ENCODE results near the gene NR1D2.
A peak's percentile ranks its signal among the peaks of the same experiment; 100 is the strongest.

Gene NR1D2

DNA sequence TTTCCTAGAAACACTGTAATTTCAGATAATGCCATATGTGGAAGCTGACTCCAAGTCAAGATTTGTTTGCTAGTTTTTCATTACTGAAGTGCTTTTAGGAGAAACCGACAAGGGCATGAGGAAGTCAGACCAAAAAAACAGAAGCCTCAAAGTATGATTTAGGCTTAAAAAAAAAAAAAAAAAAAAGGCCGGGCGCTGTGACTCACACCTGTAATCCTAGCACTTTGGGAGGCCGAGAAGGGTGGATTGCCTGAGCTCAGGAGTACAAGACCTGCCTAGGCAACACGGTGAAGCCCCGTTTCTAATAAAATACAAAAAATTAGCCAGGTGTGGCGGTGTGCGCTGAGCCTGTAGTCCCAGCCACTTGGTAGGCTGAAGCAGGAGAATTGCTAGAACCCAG, 16.6 kb upstream of the NR1D2 start:
- no peak for DNase-seq (ENCODE audit: low spot score)

GRCh38 chr3:23931597-23931996, 13.5 kb upstream of the NR1D2 start:
- FAIRE-seq, result no peak
- no peak for DNase-seq (ENCODE audit: low spot score)

More for the DNA sequence above, 16.6 kb upstream of the NR1D2 start:
- FAIRE-seq, result no peak

DNA sequence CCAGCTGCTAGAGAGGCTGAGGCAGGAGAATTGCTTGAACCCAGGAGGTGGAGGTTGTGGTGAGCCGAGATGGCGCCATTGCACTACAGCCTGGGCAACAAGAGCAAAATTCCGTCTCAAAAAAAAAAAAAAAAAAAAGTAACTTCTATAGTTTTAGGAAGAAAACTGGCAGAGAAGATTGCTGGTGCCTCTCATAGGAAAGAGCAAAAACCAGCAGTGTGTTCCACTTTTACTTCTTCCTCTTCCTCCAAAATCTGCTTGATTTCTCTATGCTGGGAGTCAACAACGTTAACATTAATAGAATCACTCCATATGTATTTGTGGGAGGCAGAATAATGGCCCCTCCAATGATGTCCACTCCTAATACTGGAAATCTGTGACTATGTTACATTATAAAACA, 12.5 kb upstream of the NR1D2 start:
- DNase-seq (ENCODE audit: low spot score), result no peak
- no peak for FAIRE-seq

- FAIRE-seq (no peak), DNase-seq (ENCODE audit: low spot score) (no peak)
These were observed 10.8 kb upstream of the NR1D2 start for GRCh38 chr3:23934253-23934652.

GRCh38 chr3:23937296-23937695, 7.8 kb upstream of the NR1D2 start:
- no peak for FAIRE-seq

DNA sequence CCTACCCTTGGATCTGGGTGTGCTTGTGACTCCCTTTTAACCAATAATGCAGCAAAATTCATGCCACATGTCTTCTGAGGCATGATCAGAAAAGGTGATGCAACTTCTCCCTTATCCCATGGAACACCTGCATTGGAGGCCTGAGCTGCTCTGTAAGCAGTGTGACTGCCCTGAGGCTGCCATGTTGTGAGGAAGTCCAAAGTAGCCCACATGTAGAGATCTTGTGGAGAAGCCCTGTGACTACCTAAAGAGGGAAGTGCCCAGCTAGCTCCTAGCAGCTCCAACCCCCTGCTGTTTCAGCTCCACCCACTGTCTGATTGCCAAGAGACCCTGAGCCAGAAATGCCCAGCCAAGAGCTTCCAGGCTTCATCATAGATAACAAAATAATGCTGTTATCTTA, 6.4 kb upstream of the NR1D2 start:
- DNase-seq (ENCODE audit: low spot score), result no peak
- no peak for FAIRE-seq

More at GRCh38 chr3:23937296-23937695, 7.8 kb upstream of the NR1D2 start:
- no peak for DNase-seq (ENCODE audit: low spot score)

DNA sequence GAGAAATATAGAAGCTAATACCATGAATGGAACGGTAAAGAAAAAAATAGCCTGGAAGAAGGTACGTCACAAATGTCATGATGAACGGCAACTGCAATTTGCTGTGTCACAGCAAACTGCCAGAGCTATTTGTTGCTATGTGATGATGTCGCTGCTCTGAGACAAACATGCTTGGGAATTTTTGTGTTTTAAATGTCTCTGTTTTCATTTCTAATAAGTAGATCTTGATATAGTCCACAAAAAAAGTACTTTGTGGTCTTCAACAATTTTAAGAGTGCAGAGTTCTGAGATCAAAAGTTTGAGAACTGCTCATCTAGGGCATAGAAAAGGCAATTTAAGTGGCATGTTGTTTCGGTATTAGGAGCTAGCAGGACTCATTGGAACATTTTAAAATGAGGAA, 4.3 kb upstream of the NR1D2 start:
- no peak for FAIRE-seq
- DNase-seq (ENCODE audit: low spot score), result no peak

GRCh38 chr3:23941440-23941839, 3.6 kb upstream of the NR1D2 start:
- DNase-seq (ENCODE audit: low spot score) (no peak), FAIRE-seq (no peak)

- no peak for DNase-seq (ENCODE audit: low spot score)
These were observed 2.5 kb upstream of the NR1D2 start for GRCh38 chr3:23942546-23942945.

DNA sequence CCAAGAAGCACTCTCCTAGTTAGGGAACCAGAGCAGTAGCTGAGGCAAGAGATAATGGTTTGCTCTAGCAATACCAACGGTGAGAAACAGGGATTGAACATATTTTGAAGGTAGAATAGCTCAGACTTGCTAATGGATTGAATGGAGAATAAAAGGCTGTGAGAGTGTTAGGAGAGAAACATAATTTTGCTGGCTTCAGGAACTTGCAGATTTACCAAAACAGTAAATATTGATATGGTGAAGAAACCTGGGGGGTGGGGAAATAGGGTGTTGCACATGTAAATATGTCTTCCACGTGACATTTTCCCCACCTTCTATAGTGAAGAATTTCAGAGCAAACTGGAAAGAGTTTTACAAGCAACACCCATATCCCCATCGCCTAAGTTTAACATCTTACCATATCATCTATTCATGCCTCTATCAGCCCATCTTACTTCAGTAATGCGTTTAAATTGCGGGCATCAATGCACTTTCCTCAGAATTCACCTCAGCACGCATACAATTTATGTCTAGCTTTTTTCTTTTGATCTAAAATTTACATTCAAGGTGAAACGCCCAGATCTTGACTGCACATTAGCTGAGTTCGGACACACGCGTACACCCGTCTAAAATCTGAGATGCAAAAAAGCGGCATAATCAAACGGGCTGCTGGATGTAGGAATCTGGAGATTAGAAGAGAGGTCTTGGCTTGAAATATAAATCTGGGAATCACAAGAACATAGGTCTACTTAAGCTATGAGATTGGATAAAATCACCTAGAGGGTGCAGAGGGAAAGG, 891 bp upstream of the NR1D2 start:
- DNase-seq (ENCODE audit: low spot score), result no peak
- FAIRE-seq, result no peak

More at GRCh38 chr3:23942546-23942945, 2.5 kb upstream of the NR1D2 start:
- FAIRE-seq, result no peak

DNA sequence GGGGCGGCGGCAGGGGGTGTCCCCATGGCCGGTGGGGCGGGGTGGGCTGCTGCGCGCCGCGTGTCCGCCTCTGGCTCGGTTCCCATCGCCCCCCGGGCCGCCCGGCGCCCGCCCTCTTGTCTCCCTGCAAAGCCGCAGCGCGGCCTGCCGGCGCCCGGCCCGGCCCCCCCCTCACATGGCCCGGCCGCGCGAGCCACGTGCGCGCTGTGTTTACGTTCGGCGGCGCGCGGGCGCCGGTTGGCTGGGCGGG, 502 bp downstream of the NR1D2 start:
- FAIRE-seq (no peak), DNase-seq (ENCODE audit: low spot score) (no peak)

GRCh38 chr3:23945913-23946687, 1.0 kb downstream of the NR1D2 start:
- DNase-seq (ENCODE audit: low spot score) (peak; percentile 82), FAIRE-seq (no peak)

DNA sequence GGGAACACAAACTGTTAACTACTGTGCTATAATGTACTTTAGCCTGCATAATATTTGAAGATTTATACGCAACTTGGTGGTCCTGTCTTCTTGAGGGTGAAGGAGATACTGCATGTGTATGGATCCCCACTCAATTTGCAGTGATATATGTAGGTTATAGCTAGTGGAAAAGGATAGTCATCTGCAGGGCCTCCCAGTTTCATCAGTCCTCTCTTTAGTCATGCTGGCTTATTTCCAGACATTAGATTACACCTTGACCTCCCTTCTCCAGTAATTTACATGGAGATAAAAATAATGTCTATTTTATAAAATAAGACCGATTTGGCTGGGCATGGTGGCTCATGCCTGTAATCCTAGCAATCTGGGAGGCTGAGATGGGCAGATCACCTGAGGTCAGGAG, 3.7 kb downstream of the NR1D2 start:
- DNase-seq (ENCODE audit: low spot score), result no peak
- FAIRE-seq, result no peak

DNA sequence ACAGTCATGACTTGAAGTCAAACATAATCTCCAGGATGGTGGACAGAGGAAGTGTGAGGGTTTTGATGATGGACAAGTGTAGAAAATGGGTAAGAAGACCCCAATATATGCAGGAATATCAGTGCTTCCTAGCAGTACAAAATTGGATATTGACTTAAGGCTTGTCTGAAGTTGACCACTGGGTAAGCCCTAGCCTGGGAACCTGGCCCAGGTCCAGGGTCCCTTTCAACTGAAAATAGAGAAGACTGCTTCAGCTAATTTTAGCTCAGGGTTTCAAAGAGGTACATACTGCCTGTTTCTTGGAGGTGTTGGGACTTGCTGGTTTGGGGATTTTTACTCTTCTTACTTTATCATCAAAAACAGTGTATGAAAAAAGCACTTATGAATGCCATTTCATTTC, 4.7 kb downstream of the NR1D2 start:
- FAIRE-seq (no peak), DNase-seq (ENCODE audit: low spot score) (no peak)

- DNase-seq (ENCODE audit: low spot score) (peak; percentile 4), FAIRE-seq (no peak)
These were observed 5.2 kb downstream of the NR1D2 start for GRCh38 chr3:23950293-23950692.

GRCh38 chr3:23952646-23953045, 7.6 kb downstream of the NR1D2 start:
- FAIRE-seq (no peak), DNase-seq (ENCODE audit: low spot score) (no peak)

DNA sequence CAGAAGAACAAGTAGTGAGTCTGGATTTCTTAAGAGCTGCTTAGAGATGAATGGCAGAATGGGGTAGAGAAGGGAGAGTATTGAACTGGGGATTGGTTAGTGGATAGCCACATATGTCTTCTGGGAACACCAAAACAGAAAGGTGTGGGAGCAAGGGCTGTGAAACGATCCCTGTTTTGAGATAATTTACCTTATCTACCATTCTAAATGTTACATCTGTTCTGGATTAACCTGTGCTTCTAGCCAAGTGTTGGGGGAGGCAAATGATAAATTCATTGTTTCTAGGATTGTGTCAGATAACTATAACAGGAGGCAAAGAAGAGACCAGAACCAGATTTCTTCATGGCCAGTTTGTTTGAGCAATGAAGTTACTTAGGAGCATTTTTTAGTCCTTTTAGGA, 8.4 kb downstream of the NR1D2 start:
- FAIRE-seq, result no peak
- no peak for DNase-seq (ENCODE audit: low spot score)

GRCh38 chr3:23954144-23954543, 9.1 kb downstream of the NR1D2 start:
- FAIRE-seq (no peak), DNase-seq (ENCODE audit: low spot score) (no peak)

- DNase-seq (ENCODE audit: low spot score) (no peak), FAIRE-seq (no peak)
These were observed 11.6 kb downstream of the NR1D2 start for GRCh38 chr3:23956701-23957100.

GRCh38 chr3:23959135-23959900, 14.2 kb downstream of the NR1D2 start:
- DNase-seq (ENCODE audit: low spot score) (peak; percentile 72), FAIRE-seq (peak; percentile 71)

DNA sequence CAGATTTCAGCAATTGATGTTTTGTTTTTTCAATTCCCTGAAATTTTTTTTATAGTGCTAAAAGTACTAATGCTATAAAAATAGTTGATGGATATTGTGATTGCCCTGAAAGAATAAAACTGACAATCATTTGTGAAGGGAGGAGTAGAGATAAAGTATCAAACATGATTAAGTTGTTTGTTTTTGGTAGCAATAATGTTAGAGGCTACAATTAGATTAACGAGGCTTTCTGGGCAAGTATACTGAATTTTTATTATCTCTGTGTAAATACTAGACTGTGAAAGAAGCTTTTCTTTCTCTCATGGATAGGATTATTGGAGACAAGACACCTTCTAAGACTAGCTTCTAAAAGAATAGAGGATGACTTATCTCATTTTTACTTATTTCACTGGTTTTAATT, 15.6 kb downstream of the NR1D2 start:
- DNase-seq (ENCODE audit: low spot score), result no peak
- no peak for FAIRE-seq

GRCh38 chr3:23961066-23961465, 16.0 kb downstream of the NR1D2 start:
- no peak for FAIRE-seq

More at GRCh38 chr3:23961066-23961465, 16.0 kb downstream of the NR1D2 start:
- no peak for DNase-seq (ENCODE audit: low spot score)
